Myocyte (in vitro differentiated cells): ENCODE data around the gene NT5C2. TPM values are rescaled to one million over a fixed set of nuclear protein-coding genes. Genes with fewer than 3 reads are reported as not detected.
"Not testable (repeated sequence)": the region's sequence is repeated elsewhere in the genome, so short reads cannot be mapped to it uniquely, and the experiment has no call there.

ENCODE experiments used
- DNase-seq: peaks from one replicate; pipeline ENCODE4 v3.0.0-alpha.2; 2012; ENCODE audit warnings: low read depth
- total RNA-seq: library from RNA; depleted of rRNA; stranded (reverse); fragments of >200 nt; gene quantifications from 2 replicates; pipeline ENCODE4 v1.2.3, GENCODE V29; 2014

The NT5C2 gene
- total RNA-seq, 1 donor from 2014 or later: 79.4 TPM

DNA sequence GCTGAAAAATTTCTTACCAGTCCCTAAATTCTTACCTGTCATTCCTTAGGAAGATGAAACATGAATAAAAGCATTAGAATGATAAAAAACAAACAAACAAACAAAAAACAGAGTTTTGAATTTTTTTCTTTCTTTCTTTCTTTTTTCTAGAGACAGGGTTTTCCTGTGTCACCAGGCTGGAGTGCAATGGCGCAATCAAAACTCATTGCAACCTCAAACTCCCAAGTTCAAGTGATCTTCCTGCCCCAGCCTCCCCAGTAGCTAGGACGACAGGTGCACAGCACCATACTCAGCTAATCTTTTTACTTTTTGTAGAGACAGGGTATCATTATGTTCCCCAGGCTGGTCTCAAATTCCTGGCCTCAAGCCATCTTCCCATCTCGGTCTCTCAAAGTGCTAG, 26.5 kb downstream of the NT5C2 start:
- no peak for DNase-seq

- DNase-seq: not testable (repeated sequence)
Observed at GRCh38 chr10:103163766-103164403, 29.2 kb downstream of the NT5C2 start.

DNA sequence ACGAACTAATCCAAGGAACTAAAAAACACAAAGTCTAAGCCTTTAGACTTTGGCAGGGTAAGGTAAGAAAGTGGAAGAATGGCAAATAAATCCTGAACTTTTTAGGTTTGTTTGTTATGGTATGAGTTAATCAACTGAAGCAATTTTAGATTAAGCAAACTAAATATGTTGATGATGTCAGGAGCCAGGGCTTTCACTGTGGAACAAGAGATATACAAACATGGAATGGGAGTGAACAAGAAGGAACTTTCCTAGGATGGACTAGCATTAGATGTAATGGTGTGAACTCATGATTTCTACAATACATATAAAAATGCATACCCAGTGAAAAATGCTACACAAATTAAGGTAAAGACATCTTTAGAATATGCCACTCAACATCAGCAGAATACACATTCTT, 35.8 kb downstream of the NT5C2 start:
- DNase-seq: no peak

DNA sequence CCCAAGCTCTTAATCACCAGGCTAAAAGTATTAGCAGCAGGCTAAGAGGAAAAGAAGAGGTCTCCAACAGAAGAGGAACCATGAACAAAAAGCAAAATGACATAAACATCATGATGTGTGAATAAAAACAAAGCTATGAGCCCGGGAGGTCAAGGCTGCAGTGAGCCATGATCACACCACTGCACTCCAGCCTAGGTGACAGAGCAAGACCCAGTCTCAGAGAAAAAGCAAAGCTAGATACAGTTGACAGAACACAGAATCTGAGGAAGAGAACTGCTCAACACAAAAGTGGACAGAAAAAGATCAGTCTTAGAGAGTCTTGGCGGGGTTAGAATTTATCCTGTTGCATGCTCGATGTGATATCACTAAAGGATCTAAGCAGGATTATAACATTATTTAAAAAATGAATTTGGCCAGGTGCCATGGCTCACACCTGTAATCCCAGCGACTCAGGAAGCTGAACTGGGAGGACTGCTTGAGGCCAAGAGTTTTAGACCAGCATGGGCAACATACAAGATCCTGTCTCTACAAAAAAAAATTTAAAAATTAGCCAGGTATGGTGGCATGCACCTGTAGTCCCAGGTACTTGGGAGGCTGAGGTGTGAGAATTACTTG, 37.5 kb downstream of the NT5C2 start:
- no peak for DNase-seq

GRCh38 chr10:103154521-103155299, 38.4 kb downstream of the NT5C2 start:
- no peak for DNase-seq

- peak; percentile 54 for DNase-seq
Observed at GRCh38 chr10:103153302-103154197, 39.5 kb downstream of the NT5C2 start.

DNA sequence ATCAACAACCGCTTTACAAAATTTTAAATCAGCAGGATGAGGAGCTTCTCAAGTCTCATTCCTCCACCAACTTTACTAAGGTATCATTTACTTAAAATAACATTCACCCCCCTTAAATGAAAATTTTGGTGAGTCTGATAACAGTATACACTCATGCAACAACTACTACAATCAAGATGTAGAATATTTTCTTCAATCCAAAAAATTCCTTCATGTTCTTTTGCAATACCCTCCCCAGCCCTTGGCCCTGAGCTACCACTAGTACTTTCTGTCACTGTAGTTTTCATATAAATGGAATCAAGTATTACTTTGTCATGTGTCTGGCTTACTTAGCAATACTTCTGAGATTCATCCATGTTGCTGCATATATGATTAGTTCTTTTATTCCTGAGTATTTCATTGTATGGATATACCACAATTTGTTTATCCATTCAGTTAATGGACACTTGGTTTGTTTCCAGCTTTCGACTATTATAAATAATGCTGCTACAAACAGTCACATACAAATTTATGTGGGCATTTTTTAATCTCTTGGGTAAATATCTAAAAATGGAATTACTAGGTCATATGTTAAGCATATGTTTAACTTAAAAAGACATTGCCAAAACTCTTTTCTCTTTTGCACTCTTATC, 43.0 kb downstream of the NT5C2 start:
- DNase-seq: no peak

GRCh38 chr10:103147645-103148044, 45.4 kb downstream of the NT5C2 start:
- DNase-seq: no peak

GRCh38 chr10:103145860-103146466, 47.1 kb downstream of the NT5C2 start:
- peak; percentile 86 for DNase-seq

DNA sequence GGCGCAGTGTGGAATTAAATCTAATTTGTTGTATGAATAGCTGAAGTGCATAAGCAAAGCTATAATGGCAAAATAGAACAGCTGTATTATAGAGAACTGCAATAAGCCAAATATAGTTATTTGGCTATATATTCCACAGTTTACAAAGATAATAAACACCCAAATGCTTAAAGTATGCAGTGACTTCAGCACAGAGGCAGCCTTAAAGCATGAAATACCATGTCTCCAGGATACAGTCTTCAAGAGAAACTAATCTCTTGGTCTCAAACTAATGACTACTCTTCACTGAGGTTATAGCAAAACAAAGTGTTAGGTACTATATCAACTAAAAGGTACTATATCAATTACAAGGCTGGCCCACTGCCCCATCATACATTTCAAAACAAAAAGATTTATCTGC, 48.0 kb downstream of the NT5C2 start:
- no peak for DNase-seq

DNA sequence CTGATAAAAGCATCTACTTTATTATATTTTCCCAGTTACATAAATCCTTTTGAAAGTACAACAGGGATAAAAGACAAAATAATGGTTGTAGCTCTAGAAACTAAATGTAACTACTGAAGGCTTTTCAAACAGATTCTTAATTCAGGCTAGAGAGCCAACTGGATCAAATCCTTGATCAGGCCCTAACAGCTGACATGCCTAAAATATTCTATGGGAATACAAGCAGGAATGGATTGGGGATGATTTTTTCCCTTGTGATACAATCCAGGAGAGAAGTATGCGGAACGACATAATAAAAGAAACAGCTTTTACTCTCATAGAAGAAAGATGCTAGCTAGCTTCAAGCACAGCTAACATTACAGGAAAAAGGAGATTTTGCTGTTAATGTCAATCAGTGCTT, 49.0 kb downstream of the NT5C2 start:
- DNase-seq: peak; percentile 43

DNA sequence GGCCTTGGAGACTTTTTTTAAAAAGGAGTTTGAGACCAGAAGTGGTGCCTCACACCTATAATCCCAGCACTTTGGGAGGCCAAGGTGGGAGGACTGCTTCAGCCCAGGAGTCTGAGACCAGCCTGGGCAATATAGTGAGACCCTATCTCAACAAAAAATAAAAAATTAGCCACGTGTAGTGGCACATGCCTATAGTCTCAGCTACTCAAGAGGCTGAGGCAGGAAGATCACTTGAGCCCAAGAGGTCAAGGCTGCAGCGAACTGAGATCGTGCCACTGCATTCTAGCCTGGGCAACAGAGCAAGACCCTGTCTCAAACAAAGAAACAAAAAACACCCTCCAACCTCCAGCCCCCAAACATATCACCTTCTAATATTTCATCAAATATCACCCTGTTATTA, 49.4 kb downstream of the NT5C2 start:
- not testable (repeated sequence) for DNase-seq

DNA sequence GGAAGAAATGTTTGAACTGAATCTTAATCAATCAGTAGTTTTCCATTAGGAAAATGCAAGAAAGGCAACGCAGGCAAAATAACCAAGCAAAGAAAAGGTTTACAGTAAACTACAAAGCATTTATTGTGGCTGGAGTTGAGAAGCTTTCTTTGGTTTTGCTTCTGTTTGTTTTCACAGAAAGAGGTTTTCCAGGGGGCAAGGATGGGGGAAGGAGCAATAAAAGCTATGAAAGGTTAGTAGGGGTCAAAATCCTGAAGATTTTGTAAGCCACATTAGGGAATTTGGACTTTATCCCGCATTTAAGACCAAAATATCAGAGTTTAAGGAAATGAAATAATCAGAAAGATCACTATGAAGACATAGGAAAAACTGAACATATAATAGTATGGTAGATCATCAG, 51.1 kb downstream of the NT5C2 start:
- DNase-seq: no peak

- DNase-seq: no peak
Observed at GRCh38 chr10:103140469-103140868, 52.6 kb downstream of the NT5C2 start.

- DNase-seq: no peak
Observed at GRCh38 chr10:103139803-103140202, 53.3 kb downstream of the NT5C2 start.

- not testable (repeated sequence) for DNase-seq
Observed at GRCh38 chr10:103135168-103135567, 57.9 kb downstream of the NT5C2 start.

GRCh38 chr10:103130910-103131309, 62.2 kb downstream of the NT5C2 start:
- no peak for DNase-seq

DNA sequence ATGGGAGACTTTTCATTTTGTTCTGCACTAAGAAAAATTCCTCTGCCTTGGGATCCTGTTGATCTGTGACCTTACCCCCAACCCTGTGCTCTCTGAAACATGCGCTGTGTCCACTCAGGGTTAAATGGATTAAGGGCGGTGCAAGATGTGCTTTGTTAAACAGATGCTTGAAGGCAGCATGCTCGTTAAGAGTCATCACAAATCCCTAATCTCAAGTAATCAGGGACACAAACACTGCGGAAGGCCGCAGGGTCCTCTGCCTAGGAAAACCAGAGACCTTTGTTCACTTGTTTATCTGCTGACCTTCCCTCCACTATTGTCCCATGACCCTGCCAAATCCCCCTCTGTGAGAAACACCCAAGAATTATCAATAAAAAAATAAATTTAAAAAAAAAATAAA, 62.9 kb downstream of the NT5C2 start:
- not testable (repeated sequence) for DNase-seq

DNA sequence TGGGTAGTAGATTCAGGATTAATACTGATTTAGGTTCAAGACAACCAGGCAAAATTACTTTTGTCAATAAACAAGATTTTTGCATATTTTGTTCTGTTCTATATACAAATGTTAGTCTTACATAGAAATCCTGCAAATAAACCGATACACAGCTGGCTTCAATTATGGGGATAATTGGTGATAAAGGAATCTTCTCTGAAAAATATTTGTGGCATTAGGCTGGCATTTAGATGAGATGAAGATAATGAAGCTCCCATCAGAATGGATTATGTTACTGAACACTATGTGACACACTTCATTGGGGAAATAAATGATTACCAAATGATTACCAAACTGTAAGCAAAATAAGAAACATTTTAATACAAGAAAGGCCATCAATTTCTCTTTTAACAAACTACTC, 65.8 kb downstream of the NT5C2 start:
- DNase-seq: no peak
